Hematopoietic multipotent progenitor cell treated with erythropoietin and hydrocortisone succinate and interleukin-3 and kit ligand, for 4 days (in vitro differentiated cells): Measurements from ENCODE around the gene ELAC2.

Experiments
- DNase-seq: peaks from one replicate; pipeline ENCODE4 v3.0.0-alpha.2; 2015

The ELAC2 gene

GRCh38 chr17:12947047-12947446, 70.8 kb downstream of the ELAC2 start:
- DNase-seq: no peak
